Esophagus muscularis mucosa (tissue), 4 donors: ENCODE data around the gene HEATR5A.

Experiments used
- CTCF ChIP-seq, 3 experiments: fragments of 200-600 bp in 2 of 3; fragments of 450-650 bp in 1 of 3; sonication (generic) in 2 of 3; IDR thresholded peaks; one replicate each; pipeline ENCODE4 v1.5.1; 2017 to 2019; ENCODE audit warnings: antibody characterized with exemption in 3 of 3, mild to moderate bottlenecking in 2 of 3, moderate library complexity in 1 of 3
- EP300 ChIP-seq: sonication (generic); formaldehyde crosslinking; IDR thresholded peaks from one replicate; pipeline ENCODE4 v1.6.1; 2017; ENCODE audit warnings: antibody characterized with exemption
- POLR2A ChIP-seq: fragments of 450-650 bp; IDR thresholded peaks from one replicate; pipeline ENCODE4 v1.6.1; 2017; ENCODE audit warnings: antibody characterized with exemption, moderate library complexity, mild to moderate bottlenecking, low read depth

GRCh38 chr14:31336646-31337045, 83.7 kb downstream of the HEATR5A start:
- no peak for TF ChIP-seq POLR2A
- TF ChIP-seq EP300: no peak
- no peak for TF ChIP-seq CTCF (IDR thresholded peaks at IDR 0.05)
